MCF 10A (cell line): Measurements from ENCODE around the gene MID2. TPM values are rescaled to one million over a fixed set of nuclear protein-coding genes. Genes with fewer than 3 reads are reported as not detected.

Experiments
- BruUV-seq: library from RNA; stranded (reverse); fragments of 400-500 nt; replicated peaks from 2 replicates; lab custom pipeline; 2021; lab: Mats Ljungman, UMichigan
- CTCF ChIA-PET: fragments of 300-600 bp; sonication (Branson Sonifier 250); formaldehyde crosslinking; extraction: SDS; loops from one replicate; lab custom pipeline; 2021; ENCODE audit warnings: antibody characterized with exemption, inconsistent platforms; lab: Yijun Ruan, JAX
- POLR2A ChIA-PET: fragments of 300-600, 350-650 bp; sonication (Branson Sonifier 250); formaldehyde crosslinking; extraction: SDS; loops from one replicate; lab custom pipeline; 2020; ENCODE audit warnings: antibody characterized with exemption, inconsistent platforms; lab: Yijun Ruan, JAX
- DNase-seq: peaks from one replicate; pipeline ENCODE4 v3.0.0-alpha.2; 2018; ENCODE audit not compliant: unreplicated experiment
- H3K27ac Mint-ChIP-seq: one replicate; pipeline ENCODE4 v1.8.0; 2022; ENCODE audit warnings: mild to moderate bottlenecking, low read depth, mixed read lengths; ENCODE audit not compliant: unreplicated experiment
- H3K27me3 Mint-ChIP-seq: one replicate; pipeline ENCODE4 v1.8.0; 2022; ENCODE audit warnings: mixed read lengths; ENCODE audit not compliant: insufficient read depth, unreplicated experiment
- H3K36me3 Mint-ChIP-seq: one replicate; pipeline ENCODE4 v1.8.0; 2022; ENCODE audit warnings: mild to moderate bottlenecking, moderate library complexity, mixed read lengths; ENCODE audit not compliant: insufficient read depth, unreplicated experiment
- H3K4me1 Mint-ChIP-seq: one replicate; pipeline ENCODE4 v1.8.0; 2022; ENCODE audit warnings: mixed read lengths; ENCODE audit not compliant: insufficient read depth, unreplicated experiment
- H3K4me3 Mint-ChIP-seq: one replicate; pipeline ENCODE4 v1.8.0; 2022; ENCODE audit warnings: mild to moderate bottlenecking, moderate library complexity, mixed read lengths; ENCODE audit not compliant: unreplicated experiment
- H3K9me3 Mint-ChIP-seq: one replicate; pipeline ENCODE4 v1.8.0; 2022; ENCODE audit warnings: mixed read lengths; ENCODE audit not compliant: unreplicated experiment
- CTCF ChIP-seq: fragments of 200-600 bp; IDR thresholded peaks from one replicate; pipeline ENCODE4 v1.8.0; 2022; ENCODE audit warnings: antibody characterized with exemption, mild to moderate bottlenecking; ENCODE audit not compliant: unreplicated experiment
- intact Hi-C: fragments of 100-400 bp; cut with micrococcal nuclease; formaldehyde crosslinking; loops from 2 replicates; pipeline ENCODE4 v1.14.1; 2022
- total RNA-seq: library from RNA; stranded (reverse); gene quantifications from 2 replicates; pipeline ENCODE4 v1.2.3, GENCODE V29; 2022

MID2 gene
- total RNA-seq, 1 experiment from 2014 or later = 12.1 TPM

- no TSS peak for BruUV-seq
- H3K27ac Mint-ChIP-seq = no peak overlapping the region
- H3K36me3 Mint-ChIP-seq = no peaks in the 10 kb centered on the region
- H3K27me3 Mint-ChIP-seq = peaks cover 3% of the 10 kb centered on the region
- DNase-seq = peak; percentile 5
- ChIA-PET CTCF (no interaction called here), POLR2A (no interaction called here)
- no peak for TF ChIP-seq CTCF
- no peak overlapping the region for H3K4me3 Mint-ChIP-seq
- peaks cover 8% of the 10 kb centered on the region for H3K9me3 Mint-ChIP-seq
- intact Hi-C loops = no loop called here
- H3K4me1 Mint-ChIP-seq = no peaks in the 10 kb centered on the region
Observed at GRCh38 chrX:107818900-107819521, 6.7 kb upstream of the MID2 start.

- no TSS peak for BruUV-seq
- TF ChIP-seq CTCF = no peak
- H3K36me3 Mint-ChIP-seq = no peaks in the 10 kb centered on the region
- H3K9me3 Mint-ChIP-seq = peaks cover 8% of the 10 kb centered on the region
- ChIA-PET CTCF (no interaction called here), POLR2A (no interaction called here)
- H3K27ac Mint-ChIP-seq = no peak overlapping the region
- peaks cover 16% of the 10 kb centered on the region for H3K27me3 Mint-ChIP-seq
- H3K4me1 Mint-ChIP-seq = peaks cover 11% of the 10 kb centered on the region
- intact Hi-C loops = no loop called here
- H3K4me3 Mint-ChIP-seq = no peak overlapping the region
- no peak for DNase-seq
Observed at GRCh38 chrX:107823042-107823441, 2.6 kb upstream of the MID2 start.

GRCh38 chrX:107823456-107823855 lies 2.2 kb upstream of the MID2 start:
- Mint-ChIP-seq H3K4me1 (peaks cover 11% of the 10 kb centered on the region), H3K4me3 (no peak overlapping the region), H3K27me3 (peaks cover 16% of the 10 kb centered on the region), H3K9me3 (peaks cover 8% of the 10 kb centered on the region), H3K27ac (no peak overlapping the region), H3K36me3 (no peaks in the 10 kb centered on the region)
- ChIA-PET POLR2A (no interaction called here), CTCF (no interaction called here)
- intact Hi-C loops = no loop called here
- no peak for TF ChIP-seq CTCF
- peak; percentile 56 for DNase-seq
- BruUV-seq = no TSS peak

- no TSS peak for BruUV-seq
- H3K27ac Mint-ChIP-seq = peak overlapping the region; percentile 68
- DNase-seq = peak; percentile 35
- ChIA-PET CTCF (interaction anchor here (0.5 to 0.7 kb wide), 2 partner anchors 356 to 762 kb away, joined by 3 read pairs; no protein-coding TSS in a partner anchor), POLR2A (interaction anchor here (0.6 to 1.8 kb wide), 11 partner anchors 10 to 1016 kb away, joined by 3 to 9 read pairs (median 4); partner anchors contain the start of genes PRPS1 and TSC22D3)
- intact Hi-C loops = no loop called here
- no peaks in the 10 kb centered on the region for H3K36me3 Mint-ChIP-seq
- H3K9me3 Mint-ChIP-seq = no peaks in the 10 kb centered on the region
- H3K27me3 Mint-ChIP-seq = peaks cover 35% of the 10 kb centered on the region
- H3K4me3 Mint-ChIP-seq = peak overlapping the region; percentile 72
- H3K4me1 Mint-ChIP-seq = peaks cover 11% of the 10 kb centered on the region
- TF ChIP-seq CTCF = no peak
Observed at GRCh38 chrX:107826238-107827029, 768 bp downstream of the MID2 start.
